ENCODE measurements around the gene C19orf67.

Gene C19orf67

GRCh38 chr19:14081797-14082674 lies 3.5 kb downstream of the C19orf67 start:
- DNase-seq = peak; percentile 20

GRCh38 chr19:14080887-14081796 lies 4.4 kb downstream of the C19orf67 start:
- peak; percentile 99 for DNase-seq

- no peak for DNase-seq
Observed at GRCh38 chr19:14078411-14078810, 7.2 kb downstream of the C19orf67 start.

GRCh38 chr19:14073925-14074838 lies 11.4 kb downstream of the C19orf67 start:
- no peak for DNase-seq

GRCh38 chr19:14073261-14073924 lies 12.2 kb downstream of the C19orf67 start:
- DNase-seq = peak; percentile 71

GRCh38 chr19:14072535-14073260 lies 12.9 kb downstream of the C19orf67 start, which contains the start of gene MISP3:
Gene MISP3, plus strand, starts transcription at chr19:14072786. Its CDS starts 524 bp downstream, at chr19:14073310.
- DNase-seq = no peak

- no peak for DNase-seq
Observed at GRCh38 chr19:14070268-14071050, 15.1 kb downstream of the C19orf67 start.

- no peak for DNase-seq
Observed at GRCh38 chr19:14066134-14066533, 19.4 kb downstream of the C19orf67 start.

GRCh38 chr19:14063105-14063504 lies 22.5 kb downstream of the C19orf67 start:
- no peak for DNase-seq

- no peak for DNase-seq
Observed at GRCh38 chr19:14062558-14062855, 23.1 kb downstream of the C19orf67 start.

- no peak for DNase-seq
Observed at GRCh38 chr19:14061751-14062557, 23.6 kb downstream of the C19orf67 start, which contains the start of gene PALM3. Gene PALM3, minus strand, starts transcription at chr19:14062076. Its CDS starts 96 bp downstream, at chr19:14061980.

GRCh38 chr19:14061081-14061749 lies 24.4 kb downstream of the C19orf67 start:
- DNase-seq = no peak

- DNase-seq = no peak
Observed at GRCh38 chr19:14059652-14060155, 25.9 kb downstream of the C19orf67 start.

GRCh38 chr19:14059093-14059480 lies 26.5 kb downstream of the C19orf67 start:
- peak; percentile 59 for DNase-seq

- no peak for DNase-seq
Observed at GRCh38 chr19:14058182-14059092, 27.1 kb downstream of the C19orf67 start.

- DNase-seq = no peak
Observed at GRCh38 chr19:14056741-14057356, 28.7 kb downstream of the C19orf67 start.

GRCh38 chr19:14056069-14056666 lies 29.4 kb downstream of the C19orf67 start:
- DNase-seq = no peak

Measured in activated CD4-positive, alpha-beta T cell treated with anti-CD3 and anti-CD28 coated beads, Interleukin-2, amount 50 U/mL, for 1 hour (primary cell).